NCI-H1048 (cell line): ENCODE results near the gene STX19.
"Not testable (repeated sequence)": the region's sequence is repeated elsewhere in the genome, so short reads cannot be mapped to it uniquely, and the experiment has no call there.

Experiments
- DNase-seq: peaks from one replicate; lab custom pipeline; 2025; lab: John Stamatoyannopoulos, UW

STX19 gene

GRCh38 chr3:93973131-93974126 lies 55.0 kb downstream of the STX19 start, which contains the start of gene PROS1:
PROS1 (minus strand) TSS chr3:93973896; CDS start chr3:93973749, 147 bp downstream.
- DNase-seq: peak; percentile 17

GRCh38 chr3:93969997-93970396 lies 58.4 kb downstream of the STX19 start:
- DNase-seq: no peak

- no peak for DNase-seq
Observed at GRCh38 chr3:93969443-93969842, 59.0 kb downstream of the STX19 start.

- DNase-seq: not testable (repeated sequence)
Observed at GRCh38 chr3:93965106-93965505, 63.3 kb downstream of the STX19 start.
